Fibroblast of the aortic adventitia (primary cell): ENCODE data around the gene PPP1R12A. TPM values are rescaled to one million over a fixed set of nuclear protein-coding genes. Genes with fewer than 3 reads are reported as not detected.

Experiments
- DNase-seq: peaks from one replicate; pipeline ENCODE4 v3.0.0-alpha.2; 2010; ENCODE audit warnings: low read depth
- H3K4me3 ChIP-seq: 2 replicates; pipeline ENCODE4 v1.5.1; 2011; ENCODE audit warnings: low read depth, mild to moderate bottlenecking, control low read depth, low read length, moderate library complexity
- CTCF ChIP-seq: IDR thresholded peaks from 2 replicates; pipeline ENCODE4 v1.5.1; 2011; ENCODE audit warnings: mild to moderate bottlenecking, low read length, control low read depth, inconsistent platforms; ENCODE audit not compliant: insufficient read depth
- total RNA-seq: library from RNA; depleted of rRNA; stranded (reverse); fragments of >200 nt; gene quantifications from 2 replicates; pipeline ENCODE4 v1.2.3, GENCODE V29; 2012; ENCODE audit warnings: low replicate concordance

PPP1R12A gene
- total RNA-seq, 1 donor: 119 TPM

- no peak overlapping the region for H3K4me3 ChIP-seq
- DNase-seq: no peak
- TF ChIP-seq CTCF: no peak
These were observed 5.8 kb downstream of the PPP1R12A start for GRCh38 chr12:79929065-79929464.

GRCh38 chr12:79927772-79928474 lies 7.0 kb downstream of the PPP1R12A start:
- TF ChIP-seq CTCF: no peak
- DNase-seq: peak; percentile 12
- H3K4me3 ChIP-seq: no peak overlapping the region

GRCh38 chr12:79926951-79927350 lies 7.9 kb downstream of the PPP1R12A start:
- no peak for DNase-seq
- no peak overlapping the region for H3K4me3 ChIP-seq
- no peak for TF ChIP-seq CTCF

GRCh38 chr12:79925492-79925891 lies 9.4 kb downstream of the PPP1R12A start:
- DNase-seq: no peak
- H3K4me3 ChIP-seq: no peak overlapping the region
- no peak for TF ChIP-seq CTCF

GRCh38 chr12:79921786-79922185 lies 13.1 kb downstream of the PPP1R12A start:
- DNase-seq: no peak
- H3K4me3 ChIP-seq: no peak overlapping the region
- TF ChIP-seq CTCF: no peak

GRCh38 chr12:79920421-79921238 lies 14.3 kb downstream of the PPP1R12A start:
- TF ChIP-seq CTCF: no peak
- DNase-seq: no peak
- H3K4me3 ChIP-seq: no peak overlapping the region
